ENCODE measurements around the gene CLEC2A. TPM values are rescaled to one million over a fixed set of nuclear protein-coding genes. Genes with fewer than 3 reads are reported as not detected.

The CLEC2A gene
- total and polyA plus RNA-seq, 9 of the 15 experiments (the other 6 are each of a cell fraction or from before 2014, with no cell fraction given): not detected

DNA sequence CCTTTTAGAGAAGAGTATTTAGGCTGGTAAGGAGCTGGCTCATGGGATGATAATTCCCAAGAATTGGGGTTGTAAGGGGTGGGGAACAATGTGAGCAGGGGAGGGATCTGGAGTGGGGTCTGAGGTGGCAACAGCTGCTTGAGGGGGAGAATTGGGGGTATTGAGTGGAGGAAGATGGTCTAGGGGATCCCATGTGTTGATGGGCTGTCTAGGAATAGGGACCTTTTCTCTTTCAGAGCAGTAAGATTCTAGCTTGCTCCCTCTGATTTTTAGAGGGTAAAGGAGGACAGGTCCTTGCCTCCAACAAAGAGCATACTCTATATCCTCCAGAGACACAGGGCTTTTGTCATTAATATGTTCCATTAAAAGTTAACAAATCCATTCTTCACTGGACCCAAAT is 22.4 kb downstream of the CLEC2A start:
- intact Hi-C loops (cut with micrococcal nuclease): no loop called here

More for the DNA sequence above, 22.4 kb downstream of the CLEC2A start:
- Histone ChIP-seq H3K27ac (ENCODE audit: extremely low read depth, low read depth, low read length) (no peak overlapping the region), H3K36me3 (ENCODE audit: control insufficient read depth, insufficient read depth, low read length) (no peaks in the 10 kb centered on the region), H3K9me1 (ENCODE audit: control insufficient read depth, insufficient read depth, low read length) (no peaks in the 10 kb centered on the region), H2AFZ (ENCODE audit: low read depth, low read length) (no peak overlapping the region), H3K9ac (ENCODE audit: insufficient read depth in 1 of 2, low read depth in 2 of 2, low read length in 2 of 2) (no peak overlapping the region), H3K9me3 (replicated peaks; ENCODE audit: control insufficient read depth, insufficient read depth, low read depth, low read length) (0 out of 2 replicates have a peak, but pooled peaks cover 2% of the 10 kb centered on the region), H4K20me1 (replicated peaks; ENCODE audit: control insufficient read depth, insufficient read depth, low read length) (no peaks in the 10 kb centered on the region), H3K79me2 (ENCODE audit: control insufficient read depth, insufficient read depth, low read length) (no peaks in the 10 kb centered on the region), H3K4me1 (replicated peaks in 1 of 2; ENCODE audit: control insufficient read depth in 2 of 2, insufficient read depth in 2 of 2, low read length in 2 of 2) (no peaks in the 10 kb centered on the region), H3K4me3 (no peak overlapping the region), H3K27me3 (ENCODE audit: control insufficient read depth in 2 of 2, insufficient read depth in 2 of 2, low read length in 2 of 2) (no peaks in the 10 kb centered on the region), H3K4me2 (ENCODE audit: insufficient read depth, low read length) (no peak overlapping the region)
- no peak for DNase-seq (ENCODE audit: extremely low read depth in 1 of 4, low spot score in 3 of 4)
- BruUV-seq (replicated peaks): no TSS peak
- ATAC-seq: no peak
- TF ChIP-seq IFI16 (CRISPR knock-in tag; IDR thresholded peaks at IDR 0.05) (no peak), ZNF586 (CRISPR knock-in tag; conservative IDR thresholded peaks at IDR 0.05) (no peak), STAT5A (IDR thresholded peaks at IDR 0.05; ENCODE audit: borderline replicate concordance, low read length) (no peak), NFYB (IDR thresholded peaks at IDR 0.05; ENCODE audit: extremely low read depth, insufficient read length) (no peak), L3MBTL2 (IDR thresholded peaks at IDR 0.05) (no peak)
- TF ChIP-seq, protein P1, sequence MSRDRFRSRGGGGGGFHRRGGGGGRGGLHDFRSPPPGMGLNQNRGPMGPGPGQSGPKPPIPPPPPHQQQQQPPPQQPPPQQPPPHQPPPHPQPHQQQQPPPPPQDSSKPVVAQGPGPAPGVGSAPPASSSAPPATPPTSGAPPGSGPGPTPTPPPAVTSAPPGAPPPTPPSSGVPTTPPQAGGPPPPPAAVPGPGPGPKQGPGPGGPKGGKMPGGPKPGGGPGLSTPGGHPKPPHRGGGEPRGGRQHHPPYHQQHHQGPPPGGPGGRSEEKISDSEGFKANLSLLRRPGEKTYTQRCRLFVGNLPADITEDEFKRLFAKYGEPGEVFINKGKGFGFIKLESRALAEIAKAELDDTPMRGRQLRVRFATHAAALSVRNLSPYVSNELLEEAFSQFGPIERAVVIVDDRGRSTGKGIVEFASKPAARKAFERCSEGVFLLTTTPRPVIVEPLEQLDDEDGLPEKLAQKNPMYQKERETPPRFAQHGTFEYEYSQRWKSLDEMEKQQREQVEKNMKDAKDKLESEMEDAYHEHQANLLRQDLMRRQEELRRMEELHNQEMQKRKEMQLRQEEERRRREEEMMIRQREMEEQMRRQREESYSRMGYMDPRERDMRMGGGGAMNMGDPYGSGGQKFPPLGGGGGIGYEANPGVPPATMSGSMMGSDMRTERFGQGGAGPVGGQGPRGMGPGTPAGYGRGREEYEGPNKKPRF (IDR thresholded peaks at IDR 0.05; ENCODE audit: low read depth, low read length): no peak
- in situ Hi-C loops (cut with MboI): no loop called here
- no peak for FAIRE-seq
- ChIA-PET CTCF (ENCODE audit: low intra/inter-chr PET ratio) (no interaction called here), POLR2A (interaction anchor here (0.8 kb wide), 1 partner anchor 29 kb away, joined by 4 read pairs; no protein-coding TSS in a partner anchor)
